Myocyte (in vitro differentiated cells): ENCODE data around the gene SLC34A1. TPM values are rescaled to one million over a fixed set of nuclear protein-coding genes. Genes with fewer than 3 reads are reported as not detected.
A peak's percentile ranks its signal among the peaks of the same experiment; 100 is the strongest.
"Not testable (repeated sequence)": the region's sequence is repeated elsewhere in the genome, so short reads cannot be mapped to it uniquely, and the experiment has no call there.

Experiments
- DNase-seq: peaks from one replicate; pipeline ENCODE4 v3.0.0-alpha.2; 2012; ENCODE audit warnings: low read depth
- polyA plus RNA-seq: library from polyadenylated mRNA; unstranded; fragments of >200 nt; gene quantifications from one replicate; pipeline ENCODE4 v1.2.1, GENCODE V29; 2012; ENCODE audit warnings: missing spikeins
- total RNA-seq: library from RNA; depleted of rRNA; stranded (reverse); fragments of >200 nt; gene quantifications from 2 replicates; pipeline ENCODE4 v1.2.3, GENCODE V29; 2014

Gene SLC34A1
- total RNA-seq: not detected in 2 replicates
- polyA plus RNA-seq: not detected

GRCh38 chr5:177384134-177384533 lies at the start of gene SLC34A1:
Gene SLC34A1 (plus strand): TSS chr5:177384434. CDS start chr5:177385742, 1,308 bp downstream.
- no peak for DNase-seq

- peak; percentile 40 for DNase-seq
Observed at GRCh38 chr5:177334781-177335700, 49.2 kb upstream of the SLC34A1 start.

- peak; percentile 40 for DNase-seq
Observed at GRCh38 chr5:177335701-177336065, 48.6 kb upstream of the SLC34A1 start.

GRCh38 chr5:177336112-177336511 lies 48.1 kb upstream of the SLC34A1 start:
- DNase-seq: peak; percentile 34

- no peak for DNase-seq
Observed at GRCh38 chr5:177336603-177337494, 47.4 kb upstream of the SLC34A1 start.

- no peak for DNase-seq
Observed at GRCh38 chr5:177338251-177339106, 45.8 kb upstream of the SLC34A1 start.

GRCh38 chr5:177339107-177339638 lies 45.1 kb upstream of the SLC34A1 start:
- no peak for DNase-seq

GRCh38 chr5:177343000-177343399 lies 41.2 kb upstream of the SLC34A1 start:
- not testable (repeated sequence) for DNase-seq

GRCh38 chr5:177343777-177344176 lies 40.5 kb upstream of the SLC34A1 start:
- no peak for DNase-seq

- DNase-seq: no peak
Observed at GRCh38 chr5:177344891-177345290, 39.3 kb upstream of the SLC34A1 start.

- no peak for DNase-seq
Observed at GRCh38 chr5:177346820-177347219, 37.4 kb upstream of the SLC34A1 start.

GRCh38 chr5:177347699-177348098 lies 36.5 kb upstream of the SLC34A1 start:
- no peak for DNase-seq

- DNase-seq: no peak
Observed at GRCh38 chr5:177349362-177349647, 34.9 kb upstream of the SLC34A1 start.

- DNase-seq: no peak
Observed at GRCh38 chr5:177349762-177350161, 34.5 kb upstream of the SLC34A1 start.

GRCh38 chr5:177350776-177351391 lies 33.4 kb upstream of the SLC34A1 start:
- DNase-seq: no peak

- peak; percentile 98 for DNase-seq
Observed at GRCh38 chr5:177351392-177352329, 32.6 kb upstream of the SLC34A1 start, which contains the start of gene LMAN2. Gene LMAN2 (minus strand): TSS chr5:177351668. CDS start chr5:177351647, 21 bp downstream.

GRCh38 chr5:177353093-177353492 lies 31.1 kb upstream of the SLC34A1 start:
- no peak for DNase-seq

GRCh38 chr5:177354256-177354655 lies 30.0 kb upstream of the SLC34A1 start:
- no peak for DNase-seq

- DNase-seq: no peak
Observed at GRCh38 chr5:177354711-177355110, 29.5 kb upstream of the SLC34A1 start.
